Measurements from ENCODE around the gene C8G. TPM values are rescaled to one million over a fixed set of nuclear protein-coding genes. Genes with fewer than 3 reads are reported as not detected.

The C8G gene
- total and polyA plus RNA-seq, 2 of the 13 experiments (the other 11 are each of a cell fraction or from before 2014, with no cell fraction given): 4.9 to 12.8 TPM

DNA sequence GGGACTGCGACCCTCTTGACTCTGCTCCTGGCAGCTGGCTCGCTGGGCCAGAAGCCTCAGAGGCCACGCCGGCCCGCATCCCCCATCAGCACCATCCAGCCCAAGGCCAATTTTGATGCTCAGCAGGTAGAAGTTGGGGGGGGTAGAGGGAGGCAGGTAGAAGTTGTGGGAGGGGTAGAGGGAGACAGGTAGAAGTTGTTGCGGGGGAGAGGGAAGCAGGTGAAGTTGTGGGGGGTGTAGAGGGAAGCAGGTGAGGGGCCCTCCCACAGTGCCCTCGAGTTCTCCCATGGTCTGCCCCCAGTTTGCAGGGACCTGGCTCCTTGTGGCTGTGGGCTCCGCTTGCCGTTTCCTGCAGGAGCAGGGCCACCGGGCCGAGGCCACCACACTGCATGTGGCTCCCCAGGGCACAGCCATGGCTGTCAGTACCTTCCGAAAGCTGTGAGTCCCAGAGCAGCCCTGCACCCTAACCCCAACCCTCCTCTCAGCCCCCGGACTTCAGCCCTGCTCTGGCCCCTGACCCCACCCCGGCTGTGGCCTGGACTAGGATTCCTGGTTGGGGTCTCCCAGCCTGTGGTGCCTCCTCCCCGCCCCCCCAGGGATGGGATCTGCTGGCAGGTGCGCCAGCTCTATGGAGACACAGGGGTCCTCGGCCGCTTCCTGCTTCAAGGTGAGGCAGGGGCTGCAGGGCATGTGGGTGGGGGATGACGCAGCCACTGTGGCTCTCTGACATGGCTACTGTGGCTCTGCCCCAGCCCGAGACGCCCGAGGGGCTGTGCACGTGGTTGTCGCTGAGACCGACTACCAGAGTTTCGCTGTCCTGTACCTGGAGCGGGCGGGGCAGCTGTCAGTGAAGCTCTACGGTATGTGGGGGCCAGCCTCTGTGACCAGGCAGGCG, 537 bp downstream of the C8G start (continued):
- TF ChIP-seq TEAD3 (CRISPR knock-in tag; optimal IDR thresholded peaks at IDR 0.05; ENCODE audit: borderline replicate concordance) (peak; percentile 43), ZNF235 (CRISPR knock-in tag; IDR thresholded peaks at IDR 0.05; ENCODE audit: borderline replicate concordance) (0 out of 2 replicates have a peak, but pooled peaks have one; percentile 44), NFKB2 (CRISPR knock-in tag; IDR thresholded peaks at IDR 0.05; ENCODE audit: borderline replicate concordance) (peak; percentile 41; the same call in 1 of the 2 replicates)
- TF ChIP-seq, protein P1, sequence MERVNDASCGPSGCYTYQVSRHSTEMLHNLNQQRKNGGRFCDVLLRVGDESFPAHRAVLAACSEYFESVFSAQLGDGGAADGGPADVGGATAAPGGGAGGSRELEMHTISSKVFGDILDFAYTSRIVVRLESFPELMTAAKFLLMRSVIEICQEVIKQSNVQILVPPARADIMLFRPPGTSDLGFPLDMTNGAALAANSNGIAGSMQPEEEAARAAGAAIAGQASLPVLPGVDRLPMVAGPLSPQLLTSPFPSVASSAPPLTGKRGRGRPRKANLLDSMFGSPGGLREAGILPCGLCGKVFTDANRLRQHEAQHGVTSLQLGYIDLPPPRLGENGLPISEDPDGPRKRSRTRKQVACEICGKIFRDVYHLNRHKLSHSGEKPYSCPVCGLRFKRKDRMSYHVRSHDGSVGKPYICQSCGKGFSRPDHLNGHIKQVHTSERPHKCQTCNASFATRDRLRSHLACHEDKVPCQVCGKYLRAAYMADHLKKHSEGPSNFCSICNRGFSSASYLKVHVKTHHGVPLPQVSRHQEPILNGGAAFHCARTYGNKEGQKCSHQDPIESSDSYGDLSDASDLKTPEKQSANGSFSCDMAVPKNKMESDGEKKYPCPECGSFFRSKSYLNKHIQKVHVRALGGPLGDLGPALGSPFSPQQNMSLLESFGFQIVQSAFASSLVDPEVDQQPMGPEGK (CRISPR knock-in tag; IDR thresholded peaks at IDR 0.05): peak; percentile 67
- TF ChIP-seq, protein P2, sequence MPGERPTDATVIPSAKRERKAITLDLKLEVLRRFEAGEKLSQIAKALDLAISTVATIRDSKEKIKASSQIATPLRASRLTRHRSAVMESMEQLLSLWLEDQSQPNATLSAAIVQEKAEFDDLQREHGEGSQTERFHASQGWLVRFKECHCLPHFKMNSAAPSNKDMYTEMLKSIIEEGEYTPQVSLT (CRISPR knock-in tag; IDR thresholded peaks at IDR 0.05; ENCODE audit: borderline replicate concordance, low read depth): no peak

- Histone ChIP-seq H3K36me3 (replicated peaks in 1 of 2; ENCODE audit: control insufficient read depth in 1 of 2, insufficient read depth in 2 of 2, low read length in 2 of 2) (peaks cover 5 to 13% of the 10 kb centered on the region in 2 experiments; a peak in 4 of 5 replicates), H3K27ac (ENCODE audit: extremely low read length, insufficient read depth, low read length) (peak overlapping the region; percentile 74), H2AFZ (ENCODE audit: low read length) (no peak overlapping the region), H3K4me2 (ENCODE audit: low read depth, low read length) (peak overlapping the region; percentile 71), H4K20me1 (ENCODE audit: insufficient read depth, low read length) (no peaks in the 10 kb centered on the region), H3K79me2 (ENCODE audit: insufficient read depth, low read length) (peaks cover 15% of the 10 kb centered on the region), H3K9me3 (ENCODE audit: low read length) (no peaks in the 10 kb centered on the region), H3K27me3 (ENCODE audit: control insufficient read depth in 1 of 2, insufficient read depth in 2 of 2, low read length in 2 of 2) (no peaks in the 10 kb centered on the region), H3K4me3 (replicated peaks in 1 of 3; ENCODE audit: insufficient read depth in 1 of 3, low read depth in 2 of 3, low read length in 3 of 3) (peak overlapping the region in 2 of 3 experiments; percentile 9 to 52; a peak in 3 of 6 replicates), H3K4me1 (ENCODE audit: insufficient read depth, low read length) (peaks cover 56% of the 10 kb centered on the region), H3K9ac (ENCODE audit: insufficient read depth, low read depth, low read length) (0 out of 2 replicates have a peak overlapping the region, but pooled peaks have one; percentile 20)
- no TSS peak for BruUV-seq (replicated peaks)
- no peak for ATAC-seq
- intact Hi-C loops (cut with micrococcal nuclease; ENCODE audit: unreplicated experiment): loop anchor here (2.0 kb wide), 1 partner anchor 46 kb away; the partner anchor contains the start of gene PAXX
- no peak for DNase-seq (ENCODE audit: low spot score)
- in situ Hi-C loops (cut with HindIII; ENCODE audit: extremely low pct_ligation_motif_present, low pct_unique_long_range_greater_than_20kb): loop anchor here (5.0 kb wide), 1 partner anchor 86 kb away; the partner anchor contains the start of gene FUT7
- WGBS (ENCODE audit: low lambda C conversion rate): 66% methylated on average over 6 of the region's 27 CpGs
- CTCF ChIA-PET (ENCODE audit: low intra/inter-chr PET ratio, low total read pairs): no interaction called here
- no peak for FAIRE-seq
- POLR2A ChIA-PET: interaction anchor here (1.0 to 2.4 kb wide), 3 partner anchors 32 to 60 kb away, joined by 3 to 11 read pairs (median 7); partner anchors contain the start of gene TRAF2
- TF ChIP-seq ZNF232 (CRISPR knock-in tag; IDR thresholded peaks at IDR 0.05; ENCODE audit: borderline replicate concordance): no peak
- no peak for TF ChIP-seq IKZF1 (IDR thresholded peaks at IDR 0.05)
- TF ChIP-seq HMGXB4 (CRISPR knock-in tag; IDR thresholded peaks at IDR 0.05; ENCODE audit: borderline replicate concordance in 1 of 2, low read depth in 1 of 2): no peak
Measured at GRCh38 chr9:136946228-136947027, 1.4 kb downstream of the C8G start.
